ENCODE data around the gene LRCH1. TPM values are rescaled to one million over a fixed set of nuclear protein-coding genes. Genes with fewer than 3 reads are reported as not detected.

The LRCH1 gene
- total and polyA plus RNA-seq, 2 experiments from 2014 or later, result 3.9 to 9.2 TPM

DNA sequence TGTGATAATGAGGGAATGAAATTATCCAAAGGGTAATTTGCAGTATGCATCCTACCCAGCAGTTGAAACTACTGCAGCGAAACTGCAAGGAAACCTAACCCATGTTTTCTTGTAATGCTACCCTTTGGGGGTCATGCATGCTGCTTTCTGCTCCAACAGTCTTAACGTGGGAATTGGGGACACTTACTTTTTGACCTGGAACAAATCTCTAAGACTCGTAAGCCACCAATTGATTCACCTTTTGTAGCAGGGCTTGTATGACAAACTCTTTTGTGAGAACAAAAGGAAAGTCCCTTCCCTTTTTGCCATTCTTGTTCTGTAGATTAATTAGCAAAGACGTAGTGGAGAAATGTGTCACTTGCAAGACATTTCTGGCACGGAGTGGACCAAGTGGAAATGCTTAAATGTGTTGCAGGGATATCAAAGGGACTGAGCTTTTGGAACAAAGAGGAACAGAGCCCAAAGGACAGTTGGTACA, 27.4 kb downstream of the LRCH1 start:
- H2AFZ ChIP-seq, result no peak overlapping the region
- H3K27ac ChIP-seq (ENCODE audit: low read depth), result no peak overlapping the region
- Mint-ChIP-seq H3K27ac (no peak overlapping the region), H3K9me3 (no peaks in the 10 kb centered on the region), H3K4me1 (peaks cover 36% of the 10 kb centered on the region; the same call in 2 of the 3 replicates), H3K27me3 (ENCODE audit: insufficient read depth, low read depth, poor library complexity) (no peaks in the 10 kb centered on the region), H3K4me3 (no peak overlapping the region), H3K36me3 (ENCODE audit: low read depth) (no peaks in the 10 kb centered on the region)
- H3K4me2 ChIP-seq, result no peak overlapping the region
- no peak overlapping the region for H3K4me3 ChIP-seq
- H3K27me3 ChIP-seq (ENCODE audit: insufficient read depth), result no peaks in the 10 kb centered on the region
- peaks cover 17% of the 10 kb centered on the region for H3K4me1 ChIP-seq (ENCODE audit: insufficient read depth)
- TF ChIP-seq CREB1 (CRISPR knock-in tag; IDR thresholded peaks at IDR 0.05; ENCODE audit: low read depth), result no peak
- TF ChIP-seq ZNF331 (CRISPR knock-in tag; IDR thresholded peaks at IDR 0.05; ENCODE audit: low read depth), result no peak
- no peaks in the 10 kb centered on the region for H3K36me3 ChIP-seq (ENCODE audit: insufficient read depth)
- H4K20me1 ChIP-seq (replicated peaks; ENCODE audit: insufficient read depth), result 0 out of 2 replicates have a peak, but pooled peaks cover 4% of the 10 kb centered on the region
- H3F3A ChIP-seq (replicated peaks; ENCODE audit: low read depth), result no peaks in the 10 kb centered on the region
- H3K9me2 ChIP-seq (ENCODE audit: insufficient read depth), result no peaks in the 10 kb centered on the region
- H3K79me2 ChIP-seq (replicated peaks; ENCODE audit: insufficient read depth), result peaks cover 29% of the 10 kb centered on the region
- ATAC-seq (no peak), DNase-seq (ENCODE audit: low spot score) (no peak)

DNA sequence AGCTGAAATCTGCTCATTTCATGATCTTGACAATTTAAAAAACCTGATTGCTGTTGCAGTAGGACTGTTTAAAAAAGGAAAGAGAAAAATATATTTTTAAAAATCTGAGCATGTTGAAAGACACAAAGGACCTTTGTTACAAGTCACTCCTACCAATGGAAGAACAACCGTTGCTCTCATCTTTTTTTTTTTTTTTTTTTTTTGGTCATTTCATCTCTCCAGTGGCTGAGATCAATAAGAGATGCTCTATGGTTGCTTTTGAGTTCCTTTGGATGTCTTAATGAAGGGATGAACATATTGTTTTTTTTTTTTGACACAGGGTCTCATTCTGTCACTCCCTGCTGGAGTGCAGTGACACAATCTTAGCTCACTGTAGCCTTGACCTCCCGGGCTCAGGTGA, 29.2 kb downstream of the LRCH1 start:
- H3K27ac ChIP-seq (ENCODE audit: low read depth), result no peak overlapping the region
- peaks cover 20% of the 10 kb centered on the region for H3K4me1 ChIP-seq (ENCODE audit: insufficient read depth)
- H3K27me3 Mint-ChIP-seq (ENCODE audit: insufficient read depth, low read depth, poor library complexity), result no peaks in the 10 kb centered on the region
- peaks cover 39% of the 10 kb centered on the region for H3K79me2 ChIP-seq (replicated peaks; ENCODE audit: insufficient read depth)
- no peaks in the 10 kb centered on the region for H3F3A ChIP-seq (replicated peaks; ENCODE audit: low read depth)
- H4K20me1 ChIP-seq (replicated peaks; ENCODE audit: insufficient read depth), result 0 out of 2 replicates have a peak, but pooled peaks cover 4% of the 10 kb centered on the region
- no peak for ATAC-seq
- no peak overlapping the region for H3K4me2 ChIP-seq
- H2AFZ ChIP-seq, result no peak overlapping the region
- H3K9me3 Mint-ChIP-seq, result no peaks in the 10 kb centered on the region
- TF ChIP-seq, protein P1, sequence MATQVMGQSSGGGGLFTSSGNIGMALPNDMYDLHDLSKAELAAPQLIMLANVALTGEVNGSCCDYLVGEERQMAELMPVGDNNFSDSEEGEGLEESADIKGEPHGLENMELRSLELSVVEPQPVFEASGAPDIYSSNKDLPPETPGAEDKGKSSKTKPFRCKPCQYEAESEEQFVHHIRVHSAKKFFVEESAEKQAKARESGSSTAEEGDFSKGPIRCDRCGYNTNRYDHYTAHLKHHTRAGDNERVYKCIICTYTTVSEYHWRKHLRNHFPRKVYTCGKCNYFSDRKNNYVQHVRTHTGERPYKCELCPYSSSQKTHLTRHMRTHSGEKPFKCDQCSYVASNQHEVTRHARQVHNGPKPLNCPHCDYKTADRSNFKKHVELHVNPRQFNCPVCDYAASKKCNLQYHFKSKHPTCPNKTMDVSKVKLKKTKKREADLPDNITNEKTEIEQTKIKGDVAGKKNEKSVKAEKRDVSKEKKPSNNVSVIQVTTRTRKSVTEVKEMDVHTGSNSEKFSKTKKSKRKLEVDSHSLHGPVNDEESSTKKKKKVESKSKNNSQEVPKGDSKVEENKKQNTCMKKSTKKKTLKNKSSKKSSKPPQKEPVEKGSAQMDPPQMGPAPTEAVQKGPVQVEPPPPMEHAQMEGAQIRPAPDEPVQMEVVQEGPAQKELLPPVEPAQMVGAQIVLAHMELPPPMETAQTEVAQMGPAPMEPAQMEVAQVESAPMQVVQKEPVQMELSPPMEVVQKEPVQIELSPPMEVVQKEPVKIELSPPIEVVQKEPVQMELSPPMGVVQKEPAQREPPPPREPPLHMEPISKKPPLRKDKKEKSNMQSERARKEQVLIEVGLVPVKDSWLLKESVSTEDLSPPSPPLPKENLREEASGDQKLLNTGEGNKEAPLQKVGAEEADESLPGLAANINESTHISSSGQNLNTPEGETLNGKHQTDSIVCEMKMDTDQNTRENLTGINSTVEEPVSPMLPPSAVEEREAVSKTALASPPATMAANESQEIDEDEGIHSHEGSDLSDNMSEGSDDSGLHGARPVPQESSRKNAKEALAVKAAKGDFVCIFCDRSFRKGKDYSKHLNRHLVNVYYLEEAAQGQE (IDR thresholded peaks at IDR 0.05; ENCODE audit: unreplicated experiment), result no peak
- TF ChIP-seq ZNF331 (CRISPR knock-in tag; IDR thresholded peaks at IDR 0.05; ENCODE audit: low read depth) (no peak), NANOG (IDR thresholded peaks at IDR 0.05; ENCODE audit: borderline replicate concordance) (no peak), CREB1 (CRISPR knock-in tag; IDR thresholded peaks at IDR 0.05; ENCODE audit: low read depth) (no peak)
- TF ChIP-seq, protein P2, sequence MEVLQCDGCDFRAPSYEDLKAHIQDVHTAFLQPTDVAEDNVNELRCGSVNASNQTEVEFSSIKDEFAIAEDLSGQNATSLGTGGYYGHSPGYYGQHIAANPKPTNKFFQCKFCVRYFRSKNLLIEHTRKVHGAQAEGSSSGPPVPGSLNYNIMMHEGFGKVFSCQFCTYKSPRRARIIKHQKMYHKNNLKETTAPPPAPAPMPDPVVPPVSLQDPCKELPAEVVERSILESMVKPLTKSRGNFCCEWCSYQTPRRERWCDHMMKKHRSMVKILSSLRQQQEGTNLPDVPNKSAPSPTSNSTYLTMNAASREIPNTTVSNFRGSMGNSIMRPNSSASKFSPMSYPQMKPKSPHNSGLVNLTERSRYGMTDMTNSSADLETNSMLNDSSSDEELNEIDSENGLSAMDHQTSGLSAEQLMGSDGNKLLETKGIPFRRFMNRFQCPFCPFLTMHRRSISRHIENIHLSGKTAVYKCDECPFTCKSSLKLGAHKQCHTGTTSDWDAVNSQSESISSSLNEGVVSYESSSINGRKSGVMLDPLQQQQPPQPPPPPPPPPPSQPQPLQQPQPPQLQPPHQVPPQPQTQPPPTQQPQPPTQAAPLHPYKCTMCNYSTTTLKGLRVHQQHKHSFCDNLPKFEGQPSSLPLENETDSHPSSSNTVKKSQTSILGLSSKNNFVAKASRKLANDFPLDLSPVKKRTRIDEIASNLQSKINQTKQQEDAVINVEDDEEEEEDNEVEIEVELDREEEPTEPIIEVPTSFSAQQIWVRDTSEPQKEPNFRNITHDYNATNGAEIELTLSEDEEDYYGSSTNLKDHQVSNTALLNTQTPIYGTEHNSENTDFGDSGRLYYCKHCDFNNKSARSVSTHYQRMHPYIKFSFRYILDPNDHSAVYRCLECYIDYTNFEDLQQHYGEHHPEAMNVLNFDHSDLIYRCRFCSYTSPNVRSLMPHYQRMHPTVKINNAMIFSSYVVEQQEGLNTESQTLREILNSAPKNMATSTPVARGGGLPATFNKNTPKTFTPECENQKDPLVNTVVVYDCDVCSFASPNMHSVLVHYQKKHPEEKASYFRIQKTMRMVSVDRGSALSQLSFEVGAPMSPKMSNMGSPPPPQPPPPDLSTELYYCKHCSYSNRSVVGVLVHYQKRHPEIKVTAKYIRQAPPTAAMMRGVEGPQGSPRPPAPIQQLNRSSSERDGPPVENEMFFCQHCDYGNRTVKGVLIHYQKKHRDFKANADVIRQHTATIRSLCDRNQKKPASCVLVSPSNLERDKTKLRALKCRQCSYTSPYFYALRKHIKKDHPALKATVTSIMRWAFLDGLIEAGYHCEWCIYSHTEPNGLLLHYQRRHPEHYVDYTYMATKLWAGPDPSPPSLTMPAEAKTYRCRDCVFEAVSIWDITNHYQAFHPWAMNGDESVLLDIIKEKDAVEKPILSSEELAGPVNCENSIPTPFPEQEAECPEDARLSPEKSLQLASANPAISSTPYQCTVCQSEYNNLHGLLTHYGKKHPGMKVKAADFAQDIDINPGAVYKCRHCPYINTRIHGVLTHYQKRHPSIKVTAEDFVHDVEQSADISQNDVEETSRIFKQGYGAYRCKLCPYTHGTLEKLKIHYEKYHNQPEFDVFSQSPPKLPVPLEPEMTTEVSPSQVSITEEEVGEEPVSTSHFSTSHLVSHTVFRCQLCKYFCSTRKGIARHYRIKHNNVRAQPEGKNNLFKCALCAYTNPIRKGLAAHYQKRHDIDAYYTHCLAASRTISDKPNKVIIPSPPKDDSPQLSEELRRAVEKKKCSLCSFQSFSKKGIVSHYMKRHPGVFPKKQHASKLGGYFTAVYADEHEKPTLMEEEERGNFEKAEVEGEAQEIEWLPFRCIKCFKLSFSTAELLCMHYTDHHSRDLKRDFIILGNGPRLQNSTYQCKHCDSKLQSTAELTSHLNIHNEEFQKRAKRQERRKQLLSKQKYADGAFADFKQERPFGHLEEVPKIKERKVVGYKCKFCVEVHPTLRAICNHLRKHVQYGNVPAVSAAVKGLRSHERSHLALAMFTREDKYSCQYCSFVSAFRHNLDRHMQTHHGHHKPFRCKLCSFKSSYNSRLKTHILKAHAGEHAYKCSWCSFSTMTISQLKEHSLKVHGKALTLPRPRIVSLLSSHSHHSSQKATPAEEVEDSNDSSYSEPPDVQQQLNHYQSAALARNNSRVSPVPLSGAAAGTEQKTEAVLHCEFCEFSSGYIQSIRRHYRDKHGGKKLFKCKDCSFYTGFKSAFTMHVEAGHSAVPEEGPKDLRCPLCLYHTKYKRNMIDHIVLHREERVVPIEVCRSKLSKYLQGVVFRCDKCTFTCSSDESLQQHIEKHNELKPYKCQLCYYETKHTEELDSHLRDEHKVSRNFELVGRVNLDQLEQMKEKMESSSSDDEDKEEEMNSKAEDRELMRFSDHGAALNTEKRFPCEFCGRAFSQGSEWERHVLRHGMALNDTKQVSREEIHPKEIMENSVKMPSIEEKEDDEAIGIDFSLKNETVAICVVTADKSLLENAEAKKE (CRISPR knock-in tag; IDR thresholded peaks at IDR 0.05), result no peak
- no peak overlapping the region for H3K4me3 ChIP-seq
- H3K4me3 Mint-ChIP-seq, result no peak overlapping the region
- H3K27ac Mint-ChIP-seq, result no peak overlapping the region
- no peaks in the 10 kb centered on the region for H3K36me3 ChIP-seq (ENCODE audit: insufficient read depth)
- DNase-seq (ENCODE audit: low spot score), result no peak
- H3K27me3 ChIP-seq (ENCODE audit: insufficient read depth), result no peaks in the 10 kb centered on the region
- H3K9me2 ChIP-seq (ENCODE audit: insufficient read depth), result no peaks in the 10 kb centered on the region
- H3K36me3 Mint-ChIP-seq (ENCODE audit: low read depth), result no peaks in the 10 kb centered on the region
- peaks cover 39% of the 10 kb centered on the region; the same call in 2 of the 3 replicates for H3K4me1 Mint-ChIP-seq
